Neuronal stem cell (in vitro differentiated cells): ENCODE results near the gene ETAA1.

ENCODE experiments used
- DNase-seq: peaks from one replicate; pipeline ENCODE4 v3.0.0-alpha.2; 2013; ENCODE audit warnings: low spot score
- H2AFZ ChIP-seq: one replicate; pipeline ENCODE4 v1.6.1; 2013; ENCODE audit warnings: mild to moderate bottlenecking, low read length, inconsistent platforms
- H2AK5ac ChIP-seq: 2 replicates; pipeline ENCODE4 v1.6.1; 2013; ENCODE audit warnings: low read depth, mild to moderate bottlenecking, inconsistent platforms, low read length, moderate library complexity, mixed read lengths
- H2BK120ac ChIP-seq: 2 replicates; pipeline ENCODE4 v1.6.1; 2013; ENCODE audit warnings: low read depth, mild to moderate bottlenecking, inconsistent platforms, low read length, moderate library complexity, mixed read lengths
- H2BK12ac ChIP-seq: one replicate; pipeline ENCODE4 v1.6.1; 2013; ENCODE audit warnings: low read length, inconsistent platforms
- H2BK15ac ChIP-seq: 2 replicates; pipeline ENCODE4 v1.6.1; 2013; ENCODE audit warnings: mild to moderate bottlenecking, low read length, inconsistent platforms, mixed read lengths
- H2BK5ac ChIP-seq: one replicate; pipeline ENCODE4 v1.6.1; 2013; ENCODE audit warnings: inconsistent platforms, mild to moderate bottlenecking, low read length, moderate library complexity
- H3K14ac ChIP-seq: one replicate; pipeline ENCODE4 v1.6.1; 2013; ENCODE audit warnings: low read length, inconsistent platforms
- H3K18ac ChIP-seq: 2 replicates; pipeline ENCODE4 v1.6.1; 2013; ENCODE audit warnings: low read length, inconsistent platforms
- H3K23ac ChIP-seq: 2 replicates; pipeline ENCODE4 v1.6.1; 2013; ENCODE audit warnings: low read depth, mild to moderate bottlenecking, mixed read lengths, low read length, inconsistent platforms; ENCODE audit not compliant: poor library complexity
- H3K27ac ChIP-seq: replicated peaks from 3 replicates; pipeline ENCODE4 v1.5.1; 2013; ENCODE audit warnings: low read length, inconsistent platforms
- H3K27me3 ChIP-seq, 3 experiments: 2 replicates each; pipeline ENCODE4 v1.6.1; 2013; ENCODE audit warnings: low read length in 3 of 3, mild to moderate bottlenecking in 2 of 3, inconsistent platforms in 1 of 3, low read depth in 1 of 3, mixed read lengths in 1 of 3, moderate library complexity in 1 of 3; ENCODE audit not compliant: control insufficient read depth in 3 of 3, insufficient read depth in 3 of 3
- H3K36me3 ChIP-seq, 2 donors: replicated peaks in 1 of 2; 2 replicates each; pipeline ENCODE4 v1.6.1; 2013; ENCODE audit warnings: low read length in 2 of 2; ENCODE audit not compliant: control insufficient read depth in 2 of 2, insufficient read depth in 2 of 2
- H3K4ac ChIP-seq: 2 replicates; pipeline ENCODE4 v1.6.1; 2013; ENCODE audit warnings: inconsistent platforms, mild to moderate bottlenecking, low read length, moderate library complexity
- H3K4me1 ChIP-seq, 2 donors: 1 replicate in 1 of 2; 2 replicates in 1 of 2; pipeline ENCODE4 v1.6.1; 2013; ENCODE audit warnings: low read length in 2 of 2, low read depth in 1 of 2; ENCODE audit not compliant: control insufficient read depth in 2 of 2, insufficient read depth in 1 of 2
- H3K4me2 ChIP-seq: one replicate; pipeline ENCODE4 v1.6.1; 2013; ENCODE audit warnings: mild to moderate bottlenecking, low read length, inconsistent platforms; ENCODE audit not compliant: insufficient read depth, poor library complexity, severe bottlenecking
- H3K4me3 ChIP-seq, 2 donors: 2 replicates each; pipeline ENCODE4 v1.5.1; 2013; ENCODE audit warnings: low read length in 2 of 2, mild to moderate bottlenecking in 2 of 2, inconsistent platforms in 1 of 2, moderate library complexity in 1 of 2
- H3K79me1 ChIP-seq: one replicate; pipeline ENCODE4 v1.6.1; 2013; ENCODE audit warnings: low read depth, mild to moderate bottlenecking, inconsistent platforms, low read length, moderate library complexity
- H3K9ac ChIP-seq: one replicate; pipeline ENCODE4 v1.6.1; 2013; ENCODE audit warnings: mild to moderate bottlenecking, low read depth, low read length, inconsistent platforms; ENCODE audit not compliant: poor library complexity
- H3K9me3 ChIP-seq, 2 donors: replicated peaks in 1 of 2; 2 replicates each; pipeline versions ENCODE3 to v1.6.1; 2013; ENCODE audit warnings: low read length in 2 of 2, mild to moderate bottlenecking in 2 of 2, inconsistent platforms in 1 of 2, low read depth in 1 of 2, mixed read lengths in 1 of 2, moderate library complexity in 1 of 2; ENCODE audit not compliant: control insufficient read depth in 2 of 2, insufficient read depth in 1 of 2
- H4K8ac ChIP-seq: one replicate; pipeline ENCODE4 v1.6.1; 2013; ENCODE audit warnings: low read depth, mild to moderate bottlenecking, inconsistent platforms, low read length, moderate library complexity
- H4K91ac ChIP-seq: one replicate; pipeline ENCODE4 v1.6.1; 2013; ENCODE audit warnings: low read length, low read depth, mild to moderate bottlenecking, inconsistent platforms; ENCODE audit not compliant: poor library complexity
- WGBS, 2 donors: extraction: QIAGEN DNeasy Blood & Tissue Kit; methylation state at CpG; one replicate each; pipeline ENCODE4 v1.1.7; 2013; ENCODE audit warnings: missing lambda C conversion rate in 2 of 2, mixed read lengths in 1 of 2; ENCODE audit not compliant: insufficient read length in 2 of 2, insufficient replicate concordance in 1 of 2; ENCODE audit errors: extremely low coverage in 2 of 2; 5-methylcytosine and 5-hydroxymethylcytosine counted together

ETAA1 gene

GRCh38 chr2:67436221-67436620 is 39.1 kb downstream of the ETAA1 start:
- H2BK5ac ChIP-seq: no peak overlapping the region
- H3K9ac ChIP-seq: no peak overlapping the region
- no peak overlapping the region for H2BK12ac ChIP-seq
- H3K36me3 ChIP-seq: no peaks in the 10 kb centered on the region
- H4K8ac ChIP-seq: no peak overlapping the region
- no peak overlapping the region for H2BK15ac ChIP-seq
- H3K79me1 ChIP-seq: no peaks in the 10 kb centered on the region
- no peak overlapping the region for H3K23ac ChIP-seq
- no peaks in the 10 kb centered on the region for H3K4me1 ChIP-seq
- H3K14ac ChIP-seq: no peak overlapping the region
- H3K4ac ChIP-seq: no peak overlapping the region
- H3K4me3 ChIP-seq: no peak overlapping the region
- no peak overlapping the region for H2AFZ ChIP-seq
- H3K9me3 ChIP-seq: no peaks in the 10 kb centered on the region
- no peak overlapping the region for H3K4me2 ChIP-seq
- DNase-seq: no peak
- no CpG with 5 or more reads among the region's 4 CpGs for WGBS, 2 donors
- no peak overlapping the region for H2AK5ac ChIP-seq
- no peak overlapping the region for H4K91ac ChIP-seq
- H3K27me3 ChIP-seq: no peaks in the 10 kb centered on the region
- no peak overlapping the region for H2BK120ac ChIP-seq
- H3K18ac ChIP-seq: no peak overlapping the region
- H3K27ac ChIP-seq: no peak overlapping the region

DNA sequence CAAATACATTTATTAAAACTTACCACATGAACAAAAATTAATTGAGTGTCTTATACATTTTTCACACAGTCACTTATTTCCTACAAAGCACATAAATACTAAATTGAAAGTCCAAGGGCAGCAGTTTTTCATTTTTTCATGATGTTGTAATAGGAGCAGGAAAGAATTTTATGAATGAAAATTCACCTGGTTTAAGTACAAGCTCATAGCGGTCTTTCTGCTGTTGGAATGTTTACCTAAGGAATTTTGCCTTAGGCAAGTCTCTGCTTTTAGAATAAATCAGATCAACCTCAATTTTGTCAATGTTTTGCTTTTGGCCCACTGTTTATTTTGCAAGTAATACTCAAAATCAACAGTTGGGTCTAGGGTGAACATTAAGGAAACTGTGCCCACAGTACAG is 40.0 kb downstream of the ETAA1 start:
- H3K4me3 ChIP-seq: no peak overlapping the region
- H2BK5ac ChIP-seq: no peak overlapping the region
- H3K23ac ChIP-seq: no peak overlapping the region
- no peak overlapping the region for H2BK120ac ChIP-seq
- no peak overlapping the region for H3K27ac ChIP-seq
- H2BK15ac ChIP-seq: no peak overlapping the region
- no peak overlapping the region for H2AFZ ChIP-seq
- no peak overlapping the region for H3K9ac ChIP-seq
- no peaks in the 10 kb centered on the region for H3K36me3 ChIP-seq
- H3K4me2 ChIP-seq: no peak overlapping the region
- H3K4ac ChIP-seq: no peak overlapping the region
- H3K27me3 ChIP-seq: no peaks in the 10 kb centered on the region
- H4K8ac ChIP-seq: no peak overlapping the region
- no peaks in the 10 kb centered on the region for H3K79me1 ChIP-seq
- no peak overlapping the region for H4K91ac ChIP-seq
- WGBS, 2 donors: no CpG with 5 or more reads among the region's 1 CpG
- DNase-seq: no peak
- no peak overlapping the region for H2BK12ac ChIP-seq
- H3K4me1 ChIP-seq: no peaks in the 10 kb centered on the region
- no peak overlapping the region for H3K14ac ChIP-seq
- no peak overlapping the region for H3K18ac ChIP-seq
- H2AK5ac ChIP-seq: no peak overlapping the region
- H3K9me3 ChIP-seq: no peaks in the 10 kb centered on the region

DNA sequence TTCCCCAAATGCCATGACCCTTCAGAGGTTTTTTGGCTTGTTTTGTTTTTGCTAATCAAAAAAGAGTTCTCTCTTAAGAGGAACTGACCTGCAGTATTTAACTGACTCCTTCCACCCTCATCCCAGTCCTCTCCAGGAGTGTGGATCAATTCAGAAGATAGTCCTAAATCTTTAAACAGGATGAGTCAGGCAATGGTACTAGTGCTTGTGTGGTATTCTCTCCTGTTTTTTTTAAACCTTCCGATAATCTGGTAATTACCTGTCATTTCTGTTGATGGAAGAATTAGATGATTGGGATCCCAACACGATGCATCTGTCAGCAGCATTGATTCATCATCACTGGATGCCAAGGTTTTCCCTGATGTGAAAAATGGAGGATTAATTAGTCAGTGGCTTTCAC is 41.2 kb downstream of the ETAA1 start:
- H4K91ac ChIP-seq: no peak overlapping the region
- no peak for DNase-seq
- no peaks in the 10 kb centered on the region for H3K9me3 ChIP-seq
- no peak overlapping the region for H3K9ac ChIP-seq
- H3K4me1 ChIP-seq: no peaks in the 10 kb centered on the region
- H2BK5ac ChIP-seq: no peak overlapping the region
- no peak overlapping the region for H3K27ac ChIP-seq
- H3K79me1 ChIP-seq: no peaks in the 10 kb centered on the region
- H3K18ac ChIP-seq: no peak overlapping the region
- no peak overlapping the region for H2BK12ac ChIP-seq
- no peak overlapping the region for H2BK15ac ChIP-seq
- H2BK120ac ChIP-seq: no peak overlapping the region
- H3K27me3 ChIP-seq: no peaks in the 10 kb centered on the region
- H4K8ac ChIP-seq: no peak overlapping the region
- no peak overlapping the region for H3K14ac ChIP-seq
- no peak overlapping the region for H2AK5ac ChIP-seq
- no peak overlapping the region for H3K4ac ChIP-seq
- WGBS, 2 donors: no CpG with 5 or more reads among the region's 2 CpGs
- H3K36me3 ChIP-seq: no peaks in the 10 kb centered on the region
- no peak overlapping the region for H3K4me3 ChIP-seq
- H2AFZ ChIP-seq: no peak overlapping the region
- no peak overlapping the region for H3K23ac ChIP-seq
- no peak overlapping the region for H3K4me2 ChIP-seq

- no peak overlapping the region for H4K8ac ChIP-seq
- DNase-seq: no peak
- no peak overlapping the region for H3K4ac ChIP-seq
- no peaks in the 10 kb centered on the region for H3K27me3 ChIP-seq
- no peaks in the 10 kb centered on the region for H3K79me1 ChIP-seq
- H2AFZ ChIP-seq: no peak overlapping the region
- no CpG with 5 or more reads among the region's 5 CpGs for WGBS, 2 donors
- no peaks in the 10 kb centered on the region for H3K36me3 ChIP-seq
- no peak overlapping the region for H3K4me2 ChIP-seq
- H3K4me1 ChIP-seq: no peaks in the 10 kb centered on the region
- no peak overlapping the region for H2BK5ac ChIP-seq
- H3K23ac ChIP-seq: no peak overlapping the region
- H4K91ac ChIP-seq: no peak overlapping the region
- H3K4me3 ChIP-seq: no peak overlapping the region
- H2BK15ac ChIP-seq: no peak overlapping the region
- H2BK120ac ChIP-seq: no peak overlapping the region
- H3K27ac ChIP-seq: no peak overlapping the region
- no peaks in the 10 kb centered on the region for H3K9me3 ChIP-seq
- H3K9ac ChIP-seq: no peak overlapping the region
- H3K18ac ChIP-seq: no peak overlapping the region
- H3K14ac ChIP-seq: no peak overlapping the region
- no peak overlapping the region for H2BK12ac ChIP-seq
- no peak overlapping the region for H2AK5ac ChIP-seq
Measured at GRCh38 chr2:67445652-67446268, 48.6 kb downstream of the ETAA1 start.
